GM20431 (cell line): ENCODE measurements around the gene RNF126.

Experiments used
- in situ Hi-C: fragments of 300-500 bp; cut with MseI, MboI; formaldehyde crosslinking; loops from one replicate; pipeline ENCODE4 v1.15.0; 2020; ENCODE audit warnings: low sequenced_read_pairs; ENCODE audit not compliant: unreplicated experiment

RNF126 gene

DNA sequence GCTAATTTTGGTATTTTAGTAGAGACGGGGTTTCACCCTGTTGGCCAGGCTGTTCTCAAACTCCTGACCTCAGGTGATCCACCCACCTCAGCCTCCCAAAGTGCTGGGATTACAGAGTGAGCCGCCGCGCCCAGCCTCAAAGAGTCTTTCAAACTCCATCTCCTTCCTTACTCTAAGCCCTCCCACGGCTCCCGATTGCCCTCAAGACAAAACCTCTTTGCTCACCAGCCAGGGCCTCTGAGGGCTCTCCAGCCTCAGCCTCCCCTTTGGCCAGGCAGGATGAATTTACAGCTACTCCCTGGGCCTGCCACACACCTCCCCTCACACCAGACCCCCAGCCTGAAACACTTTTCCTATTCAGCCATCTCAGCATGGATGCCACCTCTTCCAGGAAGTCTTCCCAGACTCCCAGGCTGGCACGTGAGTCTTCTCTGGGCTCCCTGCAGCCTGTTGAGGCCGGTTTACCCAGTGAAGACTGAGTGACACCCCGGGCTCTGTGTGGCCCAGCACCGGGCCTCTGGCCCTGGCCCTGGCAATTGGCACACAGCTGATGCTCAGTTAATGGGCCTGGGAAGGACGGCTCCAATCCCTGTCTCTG, 24.7 kb upstream of the RNF126 start:
- in situ Hi-C loops = no loop called here

DNA sequence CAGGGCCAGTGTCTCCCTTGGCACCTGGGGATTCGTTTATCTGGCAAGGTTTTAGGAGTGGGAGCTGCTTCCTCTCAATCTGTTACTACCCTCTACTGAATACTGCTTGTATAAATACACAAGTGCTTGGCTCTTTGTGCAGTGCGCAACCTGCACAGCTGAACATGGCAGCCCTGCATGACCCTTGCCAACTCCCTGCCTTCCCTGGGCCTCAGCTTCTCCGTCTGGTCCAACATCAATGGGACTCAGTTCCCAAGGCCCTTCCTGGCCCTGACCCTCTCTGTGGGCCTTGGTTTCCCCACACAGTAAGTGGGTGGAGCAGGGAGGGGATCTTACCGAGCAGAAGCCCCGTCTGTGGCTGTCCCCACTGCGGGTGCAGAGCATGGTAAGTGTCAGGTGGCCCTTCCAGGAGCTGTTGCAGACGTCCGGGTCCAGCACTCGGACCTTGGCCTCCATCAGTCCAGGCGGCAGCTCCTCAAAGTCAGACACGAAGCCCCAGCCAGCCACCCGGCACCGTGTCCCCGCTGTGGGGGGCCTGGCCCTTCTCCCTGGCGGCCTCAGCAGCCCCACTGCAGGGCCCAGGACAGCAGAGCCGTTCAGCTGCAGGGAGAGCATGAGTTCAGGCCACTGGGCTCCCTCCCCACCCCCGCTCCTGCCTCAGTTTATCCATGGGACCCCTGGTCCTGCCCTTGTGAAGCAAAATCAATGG, 23.7 kb upstream of the RNF126 start:
- in situ Hi-C loops = no loop called here

DNA sequence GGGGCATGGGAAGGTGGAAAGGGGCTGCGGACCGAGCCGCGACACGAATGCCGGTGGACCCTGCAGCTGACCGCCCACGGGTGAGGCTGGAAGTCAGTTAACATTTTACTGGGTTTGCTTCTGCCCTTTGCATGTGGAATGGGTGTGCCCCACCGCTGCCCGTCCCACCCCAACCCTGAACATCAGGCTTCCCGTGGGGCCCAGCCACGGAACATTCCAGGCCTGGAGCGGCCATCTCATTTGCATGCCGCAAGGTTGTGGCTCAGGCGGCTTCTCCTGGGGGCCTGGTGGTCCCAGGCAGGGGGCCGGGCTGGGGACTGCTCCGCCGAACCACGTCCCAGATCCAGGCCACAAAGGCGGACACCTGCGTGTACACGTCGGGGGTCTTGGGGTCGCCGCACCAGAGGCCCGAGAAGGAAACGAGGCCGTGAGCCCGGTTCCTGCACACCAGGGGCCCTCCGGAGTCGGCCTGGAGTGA, 22.5 kb upstream of the RNF126 start:
- in situ Hi-C loops = no loop called here

GRCh38 chr19:682678-683320, 19.8 kb upstream of the RNF126 start:
- in situ Hi-C loops = no loop called here

- in situ Hi-C loops = no loop called here
These were observed 18.3 kb upstream of the RNF126 start for GRCh38 chr19:681029-682019.

- in situ Hi-C loops = no loop called here
These were observed 17.4 kb upstream of the RNF126 start for GRCh38 chr19:680287-681028.

DNA sequence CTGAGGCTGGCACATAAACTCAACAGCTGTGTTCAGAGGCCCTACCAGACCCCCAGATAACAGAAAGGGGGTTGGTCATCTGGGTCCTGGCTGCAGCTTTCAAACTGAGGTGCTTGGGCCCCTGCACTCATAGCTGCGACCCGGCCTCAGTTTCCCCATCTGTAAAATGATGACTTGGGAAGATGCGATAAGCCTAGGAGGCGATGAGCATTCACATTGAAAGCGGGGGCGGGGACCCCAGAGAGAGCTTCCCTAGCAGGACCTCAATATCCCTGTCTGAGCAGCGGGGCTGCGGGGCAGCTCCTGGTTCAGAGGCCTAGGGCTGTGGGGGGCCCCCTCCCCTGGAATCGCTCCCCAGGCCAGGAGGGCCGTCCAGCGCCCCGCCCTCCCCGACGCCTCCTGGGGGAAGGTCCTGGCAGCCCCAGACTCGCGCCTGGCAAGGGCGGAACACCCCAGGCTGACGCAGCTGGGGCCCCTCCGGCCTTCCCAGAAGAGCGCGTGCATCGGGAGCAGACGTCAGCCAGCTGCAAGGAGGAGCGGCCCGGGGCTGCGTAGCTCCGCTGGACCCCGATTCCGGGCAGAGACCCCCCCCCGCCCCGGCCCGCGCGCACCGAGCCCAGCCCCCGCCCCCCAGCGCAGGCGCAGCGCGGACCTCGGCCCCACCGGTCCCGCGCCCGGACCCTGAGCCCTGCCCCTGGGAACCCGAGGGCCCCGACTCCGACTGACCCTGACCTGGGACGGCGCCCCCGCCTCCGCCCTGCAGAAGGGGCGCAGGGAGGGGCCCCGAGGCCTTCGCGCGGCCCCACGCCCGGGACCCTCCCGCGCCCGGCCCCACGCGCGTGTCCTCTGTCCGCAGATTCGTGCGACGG, 16.6 kb upstream of the RNF126 start:
- in situ Hi-C loops = no loop called here

DNA sequence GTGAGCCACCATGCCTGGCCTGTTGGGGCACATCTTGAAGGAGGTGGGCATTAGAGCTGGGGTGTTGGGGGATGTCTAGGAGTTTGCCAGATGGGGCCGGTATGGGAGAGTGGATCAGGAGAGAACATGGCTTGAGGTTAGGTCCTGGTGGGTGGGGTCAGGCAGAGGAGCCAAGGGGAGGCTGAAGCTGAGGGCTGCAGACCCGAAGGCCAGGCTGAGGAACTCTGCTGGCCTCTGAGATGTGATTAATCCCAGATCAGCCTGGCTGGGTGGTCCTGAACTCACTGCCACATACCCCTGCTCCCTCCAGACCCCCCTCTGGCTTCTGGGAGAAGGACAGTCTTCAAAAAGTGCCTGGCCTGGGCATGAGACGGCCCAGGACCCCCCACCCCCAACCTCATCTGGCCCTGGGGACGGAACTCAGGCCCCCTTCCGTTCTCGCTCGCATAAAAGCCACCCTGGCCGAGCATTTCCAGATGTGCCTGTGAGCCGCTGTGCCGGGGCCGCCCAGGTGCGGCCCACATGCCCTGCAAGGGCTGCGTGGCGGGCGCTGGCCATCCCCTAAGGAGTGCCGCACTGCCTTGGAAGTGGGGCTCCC, 15.9 kb upstream of the RNF126 start:
- in situ Hi-C loops = no loop called here

DNA sequence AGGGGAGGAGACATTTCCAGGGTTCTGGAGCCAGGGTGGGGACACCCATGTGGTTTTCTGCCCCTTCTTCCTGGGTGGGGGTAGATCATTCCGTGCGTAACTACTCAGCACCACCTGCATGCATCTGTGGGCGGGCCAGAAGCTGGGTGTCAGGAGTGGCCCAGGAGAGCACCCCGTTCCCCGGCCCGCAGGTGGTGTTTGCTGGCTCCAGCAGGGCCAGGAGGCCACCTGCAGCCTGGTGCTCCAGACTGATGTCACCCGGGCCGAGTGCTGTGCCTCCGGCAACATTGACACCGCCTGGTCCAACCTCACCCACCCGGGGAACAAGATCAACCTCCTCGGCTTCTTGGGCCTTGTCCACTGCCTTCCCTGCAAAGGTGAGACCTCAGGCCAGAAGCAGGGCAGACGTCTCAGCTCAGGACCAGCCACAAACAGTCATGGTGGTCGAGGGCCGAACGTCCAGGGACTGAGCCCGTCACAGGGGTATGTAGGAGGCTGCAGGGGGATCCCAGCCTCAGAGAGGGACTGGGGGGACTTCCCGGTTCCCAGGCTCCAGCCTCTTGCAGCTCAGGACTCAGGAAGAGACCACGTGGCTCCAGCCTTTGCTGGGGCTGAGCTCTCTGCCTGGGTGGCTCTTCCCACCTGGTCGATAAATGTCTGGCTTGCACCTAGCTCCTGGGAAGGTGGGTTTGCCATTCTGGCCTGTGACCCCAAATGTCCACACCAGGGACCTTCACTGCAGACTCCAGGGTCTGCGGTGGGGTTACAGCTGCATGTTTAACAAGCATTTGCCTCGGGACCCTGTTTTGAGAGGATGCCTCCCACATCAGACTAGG, 14.8 kb upstream of the RNF126 start:
- in situ Hi-C loops = no loop called here

DNA sequence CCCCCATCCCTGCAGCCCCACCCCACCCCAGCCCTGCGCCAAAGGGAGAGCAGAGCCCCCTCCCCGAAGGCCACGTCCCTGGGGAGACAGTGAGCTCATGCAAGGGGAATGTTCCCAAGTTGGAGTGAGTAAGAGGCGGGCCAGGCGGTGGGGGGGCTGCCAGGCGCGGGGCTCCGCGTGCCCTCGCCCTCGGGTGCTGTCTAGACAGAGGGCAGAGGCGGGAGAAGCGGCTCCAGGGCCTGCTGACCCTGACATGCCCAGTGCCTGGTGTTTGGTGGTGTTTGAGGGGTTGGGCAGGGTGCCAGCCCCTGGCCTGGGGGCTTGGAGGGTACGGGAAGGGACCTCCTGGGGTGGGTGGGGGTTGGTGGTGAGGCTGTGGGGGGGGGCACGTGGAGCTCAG, 14.2 kb upstream of the RNF126 start:
- in situ Hi-C loops = no loop called here

DNA sequence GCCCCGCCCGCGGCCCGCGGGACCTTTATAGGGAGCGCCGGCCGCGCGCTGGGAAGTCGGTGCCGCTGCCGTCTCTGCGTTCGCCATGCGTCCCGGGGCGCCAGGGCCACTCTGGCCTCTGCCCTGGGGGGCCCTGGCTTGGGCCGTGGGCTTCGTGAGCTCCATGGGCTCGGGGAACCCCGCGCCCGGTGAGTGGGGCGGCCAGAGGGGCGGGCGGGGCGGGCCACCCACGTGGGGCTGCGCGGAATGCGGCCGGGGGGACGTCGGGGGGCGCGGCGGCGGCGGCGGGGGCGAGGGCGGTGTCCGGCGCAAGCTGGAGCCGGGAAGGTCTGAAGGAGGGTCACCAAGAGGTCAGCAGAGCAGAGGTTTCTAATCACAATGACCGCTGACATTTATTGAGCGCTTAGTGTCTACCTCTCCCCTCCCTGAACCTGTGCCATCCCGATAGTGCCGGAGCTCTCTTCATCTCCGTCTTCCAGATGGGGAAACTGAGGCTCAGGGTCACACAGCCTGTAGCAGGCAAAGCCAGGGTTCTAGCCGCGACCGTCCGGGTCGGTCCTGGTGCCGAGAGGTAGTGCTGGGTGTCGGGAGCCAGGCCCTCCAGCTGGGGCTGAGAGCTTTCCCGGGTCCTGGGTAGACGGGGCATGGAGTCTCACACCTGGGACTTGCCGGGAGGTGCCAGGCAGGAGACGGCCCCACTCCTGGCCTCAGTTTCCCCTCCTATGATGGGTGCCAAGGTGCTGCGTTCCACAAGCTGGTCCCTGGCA, 13.5 kb upstream of the RNF126 start, which contains the start of gene FSTL3:
TSS of gene FSTL3 (plus strand) at position 54 of the 767 bp plus-strand sequence. CDS start at position 86, 32 bp downstream.
- in situ Hi-C loops = no loop called here

- in situ Hi-C loops = no loop called here
These were observed 13.0 kb upstream of the RNF126 start for GRCh38 chr19:676007-676338.

- in situ Hi-C loops = no loop called here
These were observed 11.5 kb upstream of the RNF126 start for GRCh38 chr19:674282-675151.

GRCh38 chr19:670609-671075, 7.6 kb upstream of the RNF126 start:
- in situ Hi-C loops = no loop called here

- in situ Hi-C loops = loop anchor here (10.0 kb wide), 1 partner anchor 66 kb away; no protein-coding TSS in a partner anchor
These were observed 5.8 kb upstream of the RNF126 start for GRCh38 chr19:668675-669434.
